Glomerular visceral epithelial cell (primary cell): Measurements from ENCODE around the gene WDR70.

ENCODE experiments used
- DNase-seq: peaks from one replicate; pipeline ENCODE4 v3.0.0-alpha.2; 2016; ENCODE audit errors: extremely low spot score

Gene WDR70

DNA sequence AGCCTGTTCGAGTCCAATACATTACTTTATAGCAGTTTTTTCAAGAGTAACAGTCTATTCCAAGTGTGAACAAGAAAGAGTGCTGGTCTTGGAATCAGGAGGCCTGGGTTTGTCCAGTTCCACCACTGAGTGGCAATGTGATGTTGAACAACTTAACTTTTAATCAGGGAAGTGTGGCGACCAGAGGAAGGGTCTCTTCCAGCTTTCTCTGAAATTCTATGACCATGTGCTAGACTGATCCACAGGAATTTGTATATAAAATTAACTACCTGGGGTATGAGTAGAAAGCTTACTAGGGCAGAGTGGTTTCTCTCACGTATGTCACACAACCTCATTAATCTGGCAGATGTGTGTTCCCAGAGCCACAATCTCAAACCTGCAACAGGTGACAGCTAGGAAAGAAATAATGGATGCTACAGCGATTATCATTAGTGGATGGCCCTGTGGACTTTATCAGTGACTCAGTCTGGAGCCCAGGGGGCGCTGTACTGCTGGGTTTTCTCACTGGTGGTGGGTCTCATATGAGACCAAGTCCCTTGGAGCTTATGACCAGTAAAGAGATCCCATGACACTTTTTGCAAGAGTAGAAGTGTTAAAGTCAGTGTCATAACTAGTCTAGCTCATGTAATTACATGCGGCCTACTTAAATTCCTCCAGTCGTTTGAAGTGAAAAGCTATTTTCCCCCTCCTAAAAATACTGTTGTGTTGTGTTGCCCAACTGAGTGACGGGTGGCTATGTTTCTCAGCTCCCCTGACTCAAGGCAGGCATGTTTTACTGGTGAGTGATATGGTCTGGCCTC lies 344.2 kb downstream of the WDR70 start:
- DNase-seq: peak; percentile 89

DNA sequence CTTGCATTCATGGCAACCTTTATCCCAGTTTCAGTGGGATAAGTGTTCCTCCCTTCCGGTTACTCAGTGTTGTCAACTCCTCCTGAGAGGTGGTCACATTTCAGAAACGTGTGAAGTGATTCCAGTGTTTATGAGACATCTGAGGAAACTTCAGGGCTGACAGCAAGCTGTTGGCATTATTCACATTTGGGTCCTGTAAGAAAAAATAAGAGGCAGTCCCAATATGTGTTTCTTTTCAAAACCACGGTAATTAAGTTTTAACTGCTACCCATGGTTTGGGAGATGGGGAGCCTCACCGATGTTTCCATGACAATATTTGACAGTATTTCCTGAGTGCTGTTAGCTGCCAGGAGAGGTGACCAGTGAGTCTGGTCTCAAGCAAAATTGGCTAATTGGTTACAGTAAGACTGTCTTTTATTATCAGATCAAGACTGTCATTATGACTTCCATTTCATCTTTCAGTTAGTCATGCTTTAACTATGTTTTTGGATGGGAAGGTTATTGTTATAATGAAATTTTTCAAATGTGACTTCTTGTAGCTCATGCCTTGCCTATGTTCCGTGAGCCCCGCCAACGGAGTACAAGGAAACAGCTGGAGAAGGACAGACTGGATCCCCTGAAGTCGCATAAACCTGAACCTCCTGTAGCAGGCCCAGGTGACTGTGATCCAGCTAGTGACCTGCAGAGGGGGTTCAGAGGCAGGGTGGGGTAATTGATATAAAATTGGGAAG lies 345.4 kb downstream of the WDR70 start:
- DNase-seq: peak; percentile 45

GRCh38 chr5:37725185-37725584 lies 346.1 kb downstream of the WDR70 start:
- no peak for DNase-seq

- no peak for DNase-seq
These were observed 348.1 kb downstream of the WDR70 start for GRCh38 chr5:37727238-37727637.

- DNase-seq: no peak
These were observed 351.9 kb downstream of the WDR70 start for GRCh38 chr5:37730896-37731455.

DNA sequence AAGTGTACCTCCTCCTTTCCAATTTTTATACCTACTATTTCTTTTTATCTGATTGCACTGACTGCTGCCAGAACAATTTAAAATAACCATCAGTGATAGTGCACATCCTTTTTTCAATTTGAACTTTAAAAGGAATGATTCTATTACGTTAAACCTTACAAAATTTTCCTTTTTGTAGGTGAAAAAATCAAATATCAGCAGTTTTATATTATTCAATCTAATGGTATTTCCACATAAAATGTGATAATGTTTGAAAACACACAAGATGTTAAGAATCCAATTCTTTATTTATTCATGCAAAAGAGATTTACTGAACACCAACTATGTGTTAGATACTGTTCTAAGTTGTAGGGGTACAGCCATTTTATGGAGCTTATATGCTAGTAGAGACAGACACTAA lies 355.0 kb downstream of the WDR70 start:
- no peak for DNase-seq

DNA sequence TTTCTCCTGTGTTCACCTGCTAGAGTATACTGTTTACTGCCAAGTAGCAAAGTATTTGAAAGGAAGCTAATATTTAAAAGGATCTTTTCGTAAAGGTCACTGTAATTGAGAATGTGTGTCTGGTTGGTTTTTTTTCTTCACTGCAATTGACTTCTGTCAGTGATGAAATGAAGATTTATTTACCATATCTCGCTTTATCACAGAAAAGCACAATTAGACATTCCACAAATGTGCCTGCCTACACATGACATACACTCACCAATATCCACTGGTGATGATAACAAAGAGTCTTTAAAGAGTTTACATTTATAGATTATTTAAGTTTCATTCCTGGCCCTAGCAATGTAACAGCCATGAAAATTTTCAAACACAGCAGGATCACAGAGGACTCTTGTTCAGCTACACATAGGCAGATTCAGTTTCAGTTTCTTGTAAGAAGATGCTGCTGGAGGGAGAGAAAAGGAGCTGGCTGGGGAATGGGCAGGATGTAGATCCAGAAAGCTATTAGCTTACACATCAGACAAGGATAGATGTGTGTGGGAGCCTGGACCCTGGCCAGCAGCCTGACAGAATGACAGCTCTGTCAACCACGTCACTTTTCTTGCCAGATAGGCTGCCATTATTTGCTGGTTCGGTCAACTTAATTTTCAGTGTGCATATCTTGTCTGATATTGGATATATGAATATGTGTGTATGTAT lies 356.7 kb downstream of the WDR70 start:
- DNase-seq: peak; percentile 72

- no peak for DNase-seq
These were observed 357.3 kb downstream of the WDR70 start for GRCh38 chr5:37736397-37736796.

GRCh38 chr5:37737326-37738056 lies 358.4 kb downstream of the WDR70 start:
- DNase-seq: no peak

DNA sequence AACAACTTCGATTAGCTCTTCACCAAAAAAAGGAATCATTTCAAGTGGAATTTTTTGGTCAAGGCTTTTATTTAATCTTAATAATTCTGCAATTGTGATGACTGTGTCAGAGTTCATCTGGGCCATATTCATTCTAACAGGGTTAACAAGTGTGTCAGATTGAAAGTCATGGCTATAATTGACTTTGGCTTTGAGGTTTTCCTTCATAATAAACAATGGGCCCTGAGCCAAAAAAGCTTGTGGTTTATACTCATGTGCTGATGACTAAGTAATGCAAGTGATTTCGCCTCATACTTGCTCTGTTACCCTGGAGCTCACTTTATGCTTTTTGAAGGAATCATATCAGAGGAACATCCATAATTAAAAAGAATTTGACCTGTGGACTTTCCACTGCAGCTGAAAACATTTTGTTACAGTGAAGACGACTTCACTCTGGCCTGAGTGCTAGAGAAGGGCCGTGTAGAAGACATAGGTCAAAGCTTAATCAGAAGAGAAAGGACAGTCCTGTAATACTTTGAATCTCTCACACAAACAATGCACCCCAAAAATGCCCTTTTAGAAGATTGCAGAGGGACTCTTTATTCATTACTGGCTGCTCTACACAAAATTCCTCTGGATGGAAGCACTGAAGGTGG lies 359.1 kb downstream of the WDR70 start:
- DNase-seq: peak; percentile 91

GRCh38 chr5:37738865-37739488 lies 359.9 kb downstream of the WDR70 start:
- no peak for DNase-seq

GRCh38 chr5:37739817-37740261 lies 360.7 kb downstream of the WDR70 start:
- no peak for DNase-seq

DNA sequence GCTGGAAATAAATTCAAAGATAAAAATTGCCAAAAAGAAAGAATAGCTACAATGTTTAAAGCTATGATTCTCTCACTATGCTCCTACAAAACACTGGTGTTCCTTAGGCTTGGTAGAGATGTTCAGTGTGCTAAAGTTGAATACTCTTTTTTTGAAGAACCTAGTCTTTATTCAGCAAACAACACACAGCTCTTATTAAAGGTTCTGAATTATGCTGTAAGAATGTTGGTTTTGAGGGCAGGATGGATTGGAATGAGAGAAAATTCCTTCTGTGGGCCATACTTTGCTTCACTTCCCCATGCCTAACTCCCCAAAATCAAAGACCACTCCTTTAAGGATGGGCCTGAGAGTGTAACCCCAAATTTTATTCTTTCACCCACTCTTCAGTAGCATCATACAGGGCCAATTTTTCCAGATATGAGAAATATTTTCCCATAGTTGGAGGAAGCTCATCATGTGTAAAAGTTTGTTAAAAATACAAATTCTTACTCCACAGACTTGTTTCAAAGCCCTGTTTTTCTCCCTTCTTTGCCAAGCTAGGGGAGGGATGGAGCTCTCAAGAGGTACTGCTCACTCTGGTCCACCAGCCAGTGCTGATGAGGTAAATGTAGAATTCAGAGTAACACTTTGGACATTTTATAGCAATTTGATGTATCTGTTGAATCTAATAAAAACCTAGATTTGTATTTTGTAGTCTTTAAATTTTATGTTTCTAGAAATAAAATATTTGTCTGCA lies 361.4 kb downstream of the WDR70 start:
- DNase-seq: peak; percentile 26

GRCh38 chr5:37742111-37742510 lies 363.0 kb downstream of the WDR70 start:
- no peak for DNase-seq

DNA sequence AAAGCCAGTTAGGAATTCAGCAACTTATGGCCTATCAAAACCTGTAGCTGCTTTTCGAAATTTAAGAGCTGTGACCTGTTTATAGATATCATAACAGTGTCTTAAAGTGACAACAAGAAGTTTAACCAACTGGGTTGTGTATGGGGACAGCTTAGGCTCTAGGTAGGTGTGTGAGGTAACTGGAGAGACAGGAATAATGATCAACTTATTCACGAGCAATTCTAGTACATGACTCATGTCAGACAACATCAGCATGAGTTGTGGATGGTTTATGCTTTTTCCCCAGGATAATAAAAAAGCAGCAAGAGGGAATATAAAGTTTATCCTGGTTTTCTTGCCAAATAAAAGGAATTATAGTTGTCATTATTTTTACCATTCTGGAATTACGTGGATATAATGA lies 372.1 kb downstream of the WDR70 start:
- DNase-seq: peak; percentile 44

DNA sequence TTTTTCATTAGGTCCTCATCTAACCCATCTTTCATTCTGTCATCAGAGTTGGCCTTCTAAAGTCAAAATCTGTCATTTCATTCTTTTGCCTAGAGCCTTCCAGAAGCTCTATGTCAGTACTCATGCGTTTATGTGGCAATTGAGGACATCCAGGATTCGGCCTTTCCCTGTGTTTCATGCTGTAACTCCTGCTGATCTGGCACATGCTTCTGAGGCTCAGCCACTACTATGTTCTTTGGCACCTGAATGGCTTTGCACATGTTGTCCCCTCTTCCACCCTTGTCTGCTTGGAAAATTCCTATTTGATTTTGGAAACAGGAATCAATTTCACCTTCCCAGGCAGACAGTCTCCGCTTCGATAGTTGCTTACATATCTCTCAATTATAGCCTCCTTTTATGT lies 375.9 kb downstream of the WDR70 start:
- no peak for DNase-seq

- no peak for DNase-seq
These were observed 376.5 kb downstream of the WDR70 start for GRCh38 chr5:37755581-37755980.

DNA sequence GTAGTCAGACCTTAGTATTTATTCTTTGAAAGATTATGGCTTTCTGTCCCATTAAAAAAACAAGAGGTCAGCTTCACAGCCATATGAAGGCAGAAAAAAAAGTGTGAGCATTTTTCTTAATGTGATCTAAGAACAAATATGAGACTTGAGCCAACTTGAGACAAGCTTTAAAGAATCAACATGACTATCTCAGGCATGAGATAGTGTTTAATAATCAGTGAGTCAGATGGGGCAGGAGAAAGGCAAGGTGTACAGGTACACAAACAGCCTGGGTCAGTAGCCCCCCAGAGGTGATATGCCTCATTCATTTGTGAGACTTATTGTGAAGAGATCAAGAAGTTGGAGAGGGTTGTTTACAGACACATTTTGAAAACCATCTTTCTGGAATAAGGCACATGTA lies 377.1 kb downstream of the WDR70 start:
- no peak for DNase-seq

GRCh38 chr5:37757980-37758582 lies 379.0 kb downstream of the WDR70 start:
- no peak for DNase-seq
